ENCODE results near the gene DUT. TPM values are rescaled to one million over a fixed set of nuclear protein-coding genes. Genes with fewer than 3 reads are reported as not detected.

DUT gene
- total RNA-seq, 3 donors from 2014 or later, result 194 to 248 (median 214) TPM

GRCh38 chr15:48392356-48392755 is 61.1 kb downstream of the DUT start:
- no peaks in the 10 kb centered on the region for H3K4me1 Mint-ChIP-seq (ENCODE audit: low read depth)
- DNase-seq (no peak), ATAC-seq (no peak)
- H3K4me3 Mint-ChIP-seq, result no peak overlapping the region
- H3K9me3 Mint-ChIP-seq, result no peaks in the 10 kb centered on the region
- H3K27me3 Mint-ChIP-seq (ENCODE audit: low read depth), result peaks cover 2% of the 10 kb centered on the region
- H3K36me3 Mint-ChIP-seq (ENCODE audit: insufficient read depth), result no peaks in the 10 kb centered on the region

Other genes starting within 250 kb of the DUT start
- not detected for gene SLC24A5, start 210.4 kb upstream of the DUT start, total RNA-seq
- gene MYEF2, start 153.1 kb upstream of the DUT start, total RNA-seq, result 1 to 10 TPM; 6.3 to 8.4 (median 7.6) TPM
- not detected for gene CTXN2, start 139.8 kb upstream of the DUT start, total RNA-seq
- not detected for gene SLC12A1, start 125.1 kb upstream of the DUT start, total RNA-seq

Data from activated T-cell treated with anti-CD3 and anti-CD28 coated beads, Interleukin-2, amount 50 U/mL, for 4 hours (primary cell).